HL-60 (cell line): Measurements from ENCODE around the gene TANK.

Experiments used
- DNase-seq, 2 experiments: peaks; one replicate each; pipeline ENCODE4 v3.0.0-alpha.2; 2010 to 2020; ENCODE audit warnings: low read depth in 1 of 2, low spot score in 1 of 2
- H3K27ac ChIP-seq: fragments of 250-450 bp; sonication (Bioruptor Pico); replicated peaks from 2 replicates; pipeline ENCODE4 v1.5.1; 2020; ENCODE audit warnings: mild to moderate bottlenecking, moderate library complexity
- H3K27me3 ChIP-seq: fragments of 250-450 bp; sonication (Bioruptor Pico); 2 replicates; pipeline ENCODE4 v1.5.1; 2021; ENCODE audit warnings: mild to moderate bottlenecking, moderate library complexity; ENCODE audit not compliant: insufficient read depth, poor library complexity, severe bottlenecking
- H3K4me3 ChIP-seq: replicated peaks from 2 replicates; pipeline ENCODE4 v1.5.1; 2011; ENCODE audit warnings: mild to moderate bottlenecking, control low read depth, low read length; ENCODE audit not compliant: insufficient read depth
- CTCF ChIP-seq: IDR thresholded peaks from one replicate; pipeline ENCODE4 v1.5.1; 2011; ENCODE audit warnings: low read length, control low read depth, inconsistent platforms; ENCODE audit not compliant: insufficient read depth
- GABPA ChIP-seq: IDR thresholded peaks from 2 replicates; pipeline ENCODE4 v1.6.1; 2012; ENCODE audit warnings: low read depth
- POLR2AphosphoS5 ChIP-seq: IDR thresholded peaks from 2 replicates; pipeline ENCODE4 v1.6.1; 2012; ENCODE audit warnings: low read depth
- REST ChIP-seq: IDR thresholded peaks from 2 replicates; pipeline ENCODE4 v1.6.1; 2012; ENCODE audit warnings: low read depth; ENCODE audit not compliant: insufficient replicate concordance
- SPI1 ChIP-seq: IDR thresholded peaks from 2 replicates; pipeline ENCODE4 v1.6.1; 2012; ENCODE audit warnings: low read depth, mild to moderate bottlenecking, borderline replicate concordance

Gene TANK

DNA sequence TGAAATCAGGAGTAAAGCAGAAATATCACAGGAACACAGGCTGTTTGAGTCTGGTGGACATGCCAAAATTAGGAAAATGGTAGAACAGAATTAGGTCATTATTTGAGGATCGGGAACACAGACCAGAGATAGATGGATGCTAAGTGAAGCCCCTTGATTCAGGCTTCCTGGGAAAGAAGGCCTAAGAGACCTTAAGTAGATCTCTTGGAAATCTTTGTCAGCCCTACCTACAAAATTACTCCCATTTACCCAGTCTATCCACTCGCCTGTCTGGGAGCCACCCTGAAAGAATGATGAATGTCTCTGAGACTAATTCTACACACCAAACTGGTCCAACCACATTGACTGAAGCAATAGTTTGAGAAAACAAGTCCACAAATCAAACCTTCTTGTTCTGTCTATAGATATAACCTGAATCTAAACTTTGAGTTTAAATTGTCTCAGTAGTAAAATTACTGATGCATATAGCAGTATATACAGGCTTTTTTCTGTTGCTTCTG, 36.6 kb upstream of the TANK start:
- Histone ChIP-seq H3K27ac (no peak overlapping the region), H3K27me3 (no peaks in the 10 kb centered on the region), H3K4me3 (no peak overlapping the region)
- no peak for DNase-seq
- TF ChIP-seq POLR2AphosphoS5 (no peak), GABPA (no peak), REST (no peak), SPI1 (no peak), CTCF (no peak)

GRCh38 chr2:161124201-161124600, 36.0 kb upstream of the TANK start:
- TF ChIP-seq SPI1 (no peak), POLR2AphosphoS5 (no peak), CTCF (no peak), GABPA (no peak), REST (no peak)
- Histone ChIP-seq H3K27ac (no peak overlapping the region), H3K4me3 (no peak overlapping the region), H3K27me3 (no peaks in the 10 kb centered on the region)
- no peak for DNase-seq

- DNase-seq = no peak
- no peak for TF ChIP-seq GABPA
- TF ChIP-seq SPI1 = no peak
- TF ChIP-seq CTCF = no peak
- no peak for TF ChIP-seq REST
- no peak for TF ChIP-seq POLR2AphosphoS5
- H3K4me3 ChIP-seq = no peak overlapping the region
- H3K27ac ChIP-seq = no peak overlapping the region
- H3K27me3 ChIP-seq = no peaks in the 10 kb centered on the region
Observed at GRCh38 chr2:161128885-161129284, 31.3 kb upstream of the TANK start.
